HEK293 (cell line): Measurements from ENCODE around the gene ST3GAL5.

Experiments used
- CTCF ChIA-PET: fragments of 350-600 bp; formaldehyde crosslinking; extraction: SDS; loops from one replicate; lab custom pipeline; 2021; ENCODE audit warnings: antibody characterized with exemption; lab: Yijun Ruan, JAX
- POLR2A ChIA-PET: fragments of 300-600 bp; formaldehyde crosslinking; extraction: SDS; loops from one replicate; lab custom pipeline; 2020; ENCODE audit warnings: antibody characterized with exemption, inconsistent platforms; lab: Yijun Ruan, JAX
- H3K27ac ChIP-seq: fragments of 200-500 bp; sonication (Bioruptor generic); 2 replicates; pipeline ENCODE4 v1.5.1; 2014; ENCODE audit warnings: low read depth, low read length, control low read depth, inconsistent platforms; ENCODE audit errors: extremely low read depth
- H3K36me3 ChIP-seq, 2 experiments: fragments of 200-500 bp in 1 of 2; sonication (Bioruptor generic) in 1 of 2; 1 replicate in 1 of 2; 2 replicates in 1 of 2; pipeline ENCODE4 v1.5.1; 2014 to 2017; ENCODE audit warnings: inconsistent platforms in 2 of 2, low read length in 2 of 2; ENCODE audit not compliant: control insufficient read depth in 2 of 2, insufficient read depth in 1 of 2
- H3K4me1 ChIP-seq: fragments of 200-500 bp; sonication (Bioruptor generic); 2 replicates; pipeline ENCODE4 v1.5.1; 2014; ENCODE audit warnings: mild to moderate bottlenecking, low read length, inconsistent platforms; ENCODE audit not compliant: control insufficient read depth, insufficient read depth
- H3K4me3 ChIP-seq: 2 replicates; pipeline ENCODE4 v1.5.1; 2011; ENCODE audit warnings: low read depth, mild to moderate bottlenecking, control low read depth, low read length, moderate library complexity
- H3K9me3 ChIP-seq: fragments of 200-500 bp; sonication (Bioruptor generic); 2 replicates; pipeline ENCODE4 v1.5.1; 2014; ENCODE audit warnings: low read depth, low read length, inconsistent platforms; ENCODE audit not compliant: control insufficient read depth, insufficient read depth
- GLIS1 ChIP-seq: fragments of 450-650 bp; formaldehyde crosslinking; IDR thresholded peaks from 2 replicates; pipeline ENCODE4 v1.5.1; 2016; ENCODE audit warnings: missing biosample characterization, missing genetic modification characterization
- REST ChIP-seq: fragments of 450-650 bp; formaldehyde crosslinking; IDR thresholded peaks from 2 replicates; pipeline ENCODE4 v1.5.1; 2016; ENCODE audit warnings: missing biosample characterization, missing genetic modification characterization
- YY2 ChIP-seq: fragments of 450-650 bp; formaldehyde crosslinking; IDR thresholded peaks from 2 replicates; pipeline ENCODE4 v1.5.1; 2016; ENCODE audit warnings: missing biosample characterization, missing genetic modification characterization
- ZFHX2 ChIP-seq: fragments of 450-650 bp; formaldehyde crosslinking; conservative IDR thresholded peaks from 2 replicates; pipeline ENCODE4 v1.5.1; 2016; ENCODE audit warnings: missing biosample characterization, missing genetic modification characterization
- ZNF121 ChIP-seq: fragments of 450-650 bp; formaldehyde crosslinking; IDR thresholded peaks from 2 replicates; pipeline ENCODE4 v1.5.1; 2016; ENCODE audit warnings: missing biosample characterization, missing genetic modification characterization
- ZNF24 ChIP-seq: fragments of 450-650 bp; formaldehyde crosslinking; IDR thresholded peaks from 2 replicates; pipeline ENCODE4 v1.5.1; 2016; ENCODE audit warnings: missing biosample characterization, missing genetic modification characterization
- ZNF48 ChIP-seq: fragments of 450-650 bp; formaldehyde crosslinking; IDR thresholded peaks from 2 replicates; pipeline ENCODE4 v1.5.1; 2016; ENCODE audit warnings: missing biosample characterization, missing genetic modification characterization
- ZNF544 ChIP-seq: fragments of 450-650 bp; formaldehyde crosslinking; IDR thresholded peaks from 2 replicates; pipeline ENCODE4 v1.5.0; 2017; ENCODE audit warnings: missing biosample characterization, missing genetic modification characterization
- ZNF629 ChIP-seq: fragments of 450-650 bp; formaldehyde crosslinking; IDR thresholded peaks from 2 replicates; pipeline ENCODE4 v1.5.1; 2017; ENCODE audit warnings: missing biosample characterization, missing genetic modification characterization
- ZNF670 ChIP-seq: fragments of 450-650 bp; formaldehyde crosslinking; IDR thresholded peaks from 2 replicates; pipeline ENCODE4 v1.5.1; 2016; ENCODE audit warnings: missing biosample characterization, missing genetic modification characterization, low read depth
- ZNF791 ChIP-seq: fragments of 450-650 bp; formaldehyde crosslinking; IDR thresholded peaks from 2 replicates; pipeline ENCODE4 v1.5.1; 2016; ENCODE audit warnings: missing biosample characterization, missing genetic modification characterization
- TF ChIP-seq, protein P1 (sequence below): fragments of 450-650 bp; formaldehyde crosslinking; IDR thresholded peaks from 2 replicates; pipeline ENCODE4 v1.5.1; 2016; ENCODE audit warnings: missing biosample characterization, missing genetic modification characterization
- TF ChIP-seq, protein P2 (sequence below): fragments of 450-650 bp; formaldehyde crosslinking; IDR thresholded peaks from 2 replicates; pipeline ENCODE4 v1.5.1; 2017; ENCODE audit warnings: missing biosample characterization, missing genetic modification characterization

Gene ST3GAL5

GRCh38 chr2:85796341-85797262 is 92.2 kb downstream of the ST3GAL5 start:
- H3K36me3 ChIP-seq = no peaks in the 10 kb centered on the region

GRCh38 chr2:85796046-85796340 is 92.8 kb downstream of the ST3GAL5 start:
- peaks cover 12% of the 10 kb centered on the region; the same call in 1 of the 2 replicates for H3K4me1 ChIP-seq
- ChIA-PET POLR2A (interaction anchor here (0.6 kb wide), 1 partner anchor 479 kb away, joined by 3 read pairs; no protein-coding TSS in a partner anchor), CTCF (interaction anchor here (0.7 to 1.6 kb wide), 2 partner anchors 59 to 67 kb away, joined by 3 to 4 read pairs; no protein-coding TSS in a partner anchor)

More at GRCh38 chr2:85796341-85797262, 92.2 kb downstream of the ST3GAL5 start:
- Histone ChIP-seq H3K4me3 (no peak overlapping the region), H3K9me3 (no peaks in the 10 kb centered on the region), H3K27ac (no peak overlapping the region)
- TF ChIP-seq REST = peak; percentile 73
- TF ChIP-seq YY2 (tag by site-specific recombination) = no peak
- TF ChIP-seq ZNF544 (tag by site-specific recombination) = no peak
- TF ChIP-seq, all 188 proteins: peak for 1
- peaks cover 12% of the 10 kb centered on the region; the same call in 1 of the 2 replicates for H3K4me1 ChIP-seq
- ChIA-PET CTCF (interaction anchor here (0.7 to 2.3 kb wide), 5 partner anchors 43 to 68 kb away, joined by 3 to 20 read pairs (median 9); partner anchors contain the start of gene ATOH8), POLR2A (interaction anchor here (0.9 kb wide), 1 partner anchor 54 kb away, joined by 4 read pairs; no protein-coding TSS in a partner anchor)

DNA sequence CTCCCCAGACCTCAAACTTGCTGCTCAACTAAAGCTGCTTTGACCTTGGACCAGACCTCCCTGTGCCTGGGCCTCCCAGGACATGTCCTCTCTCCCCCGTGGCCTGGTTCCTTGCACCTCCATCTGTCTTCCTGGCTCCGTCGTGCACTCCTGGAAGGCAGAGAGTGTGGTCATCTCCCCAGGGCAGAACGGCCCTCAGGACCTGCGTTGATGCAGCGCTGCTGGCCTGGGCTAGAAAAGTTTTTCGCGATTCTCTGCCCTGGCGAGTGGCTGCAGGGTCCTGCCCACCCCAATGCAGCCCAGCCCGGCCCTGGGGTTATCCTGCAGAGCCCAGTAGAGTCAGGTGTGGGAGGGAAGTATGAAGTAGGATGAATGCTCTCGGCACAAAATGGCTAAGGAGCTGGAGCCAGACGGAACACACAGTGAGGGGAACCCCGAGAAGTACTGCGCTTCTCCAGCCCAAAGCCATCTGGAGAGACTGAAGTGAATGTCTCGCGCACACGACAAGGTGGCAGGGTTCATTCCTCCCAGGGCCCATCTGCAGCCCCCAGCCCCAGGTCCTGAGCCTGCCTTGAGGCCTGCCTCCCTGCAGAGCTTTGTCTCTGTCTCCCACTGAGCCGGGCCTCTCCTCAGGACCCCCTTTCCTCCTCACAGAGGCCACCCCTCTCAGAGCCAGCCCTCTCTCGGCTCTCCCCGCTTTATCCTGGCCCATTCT is 93.3 kb downstream of the ST3GAL5 start:
- POLR2A ChIA-PET = interaction anchor here (0.6 kb wide), 1 partner anchor 479 kb away, joined by 3 read pairs; no protein-coding TSS in a partner anchor
- TF ChIP-seq ZNF629 (tag by site-specific recombination) (no peak), ZFHX2 (tag by site-specific recombination) (no peak)
- CTCF ChIA-PET = interaction anchor here (0.7 to 1.6 kb wide), 6 partner anchors 9 to 67 kb away, joined by 3 to 11 read pairs (median 4); partner anchors contain the start of gene ATOH8

More at GRCh38 chr2:85796046-85796340, 92.8 kb downstream of the ST3GAL5 start:
- TF ChIP-seq ZNF791 (tag by site-specific recombination) = no peak
- no peak for TF ChIP-seq ZNF24
- TF ChIP-seq ZNF121 = no peak
- no peak for TF ChIP-seq ZNF670 (tag by site-specific recombination)
- TF ChIP-seq, protein P1, sequence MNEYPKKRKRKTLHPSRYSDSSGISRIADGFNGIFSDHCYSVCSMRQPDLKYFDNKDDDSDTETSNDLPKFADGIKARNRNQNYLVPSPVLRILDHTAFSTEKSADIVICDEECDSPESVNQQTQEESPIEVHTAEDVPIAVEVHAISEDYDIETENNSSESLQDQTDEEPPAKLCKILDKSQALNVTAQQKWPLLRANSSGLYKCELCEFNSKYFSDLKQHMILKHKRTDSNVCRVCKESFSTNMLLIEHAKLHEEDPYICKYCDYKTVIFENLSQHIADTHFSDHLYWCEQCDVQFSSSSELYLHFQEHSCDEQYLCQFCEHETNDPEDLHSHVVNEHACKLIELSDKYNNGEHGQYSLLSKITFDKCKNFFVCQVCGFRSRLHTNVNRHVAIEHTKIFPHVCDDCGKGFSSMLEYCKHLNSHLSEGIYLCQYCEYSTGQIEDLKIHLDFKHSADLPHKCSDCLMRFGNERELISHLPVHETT (tag by site-specific recombination) = no peak
- TF ChIP-seq, protein P2, sequence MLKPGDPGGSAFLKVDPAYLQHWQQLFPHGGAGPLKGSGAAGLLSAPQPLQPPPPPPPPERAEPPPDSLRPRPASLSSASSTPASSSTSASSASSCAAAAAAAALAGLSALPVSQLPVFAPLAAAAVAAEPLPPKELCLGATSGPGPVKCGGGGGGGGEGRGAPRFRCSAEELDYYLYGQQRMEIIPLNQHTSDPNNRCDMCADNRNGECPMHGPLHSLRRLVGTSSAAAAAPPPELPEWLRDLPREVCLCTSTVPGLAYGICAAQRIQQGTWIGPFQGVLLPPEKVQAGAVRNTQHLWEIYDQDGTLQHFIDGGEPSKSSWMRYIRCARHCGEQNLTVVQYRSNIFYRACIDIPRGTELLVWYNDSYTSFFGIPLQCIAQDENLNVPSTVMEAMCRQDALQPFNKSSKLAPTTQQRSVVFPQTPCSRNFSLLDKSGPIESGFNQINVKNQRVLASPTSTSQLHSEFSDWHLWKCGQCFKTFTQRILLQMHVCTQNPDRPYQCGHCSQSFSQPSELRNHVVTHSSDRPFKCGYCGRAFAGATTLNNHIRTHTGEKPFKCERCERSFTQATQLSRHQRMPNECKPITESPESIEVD (tag by site-specific recombination) = no peak
- TF ChIP-seq GLIS1 (tag by site-specific recombination) = no peak
- TF ChIP-seq ZNF48 (tag by site-specific recombination) = no peak
- Histone ChIP-seq H3K27ac (no peak overlapping the region), H3K4me3 (no peak overlapping the region), H3K36me3 (no peaks in the 10 kb centered on the region), H3K9me3 (no peaks in the 10 kb centered on the region)

More for the DNA sequence above, 93.3 kb downstream of the ST3GAL5 start:
- H3K9me3 ChIP-seq = no peaks in the 10 kb centered on the region
- H3K36me3 ChIP-seq = no peaks in the 10 kb centered on the region
- H3K4me3 ChIP-seq = no peak overlapping the region
- peaks cover 12% of the 10 kb centered on the region; the same call in 1 of the 2 replicates for H3K4me1 ChIP-seq
- H3K27ac ChIP-seq = no peak overlapping the region
